ENCODE results near the gene AASDH.

The AASDH gene

DNA sequence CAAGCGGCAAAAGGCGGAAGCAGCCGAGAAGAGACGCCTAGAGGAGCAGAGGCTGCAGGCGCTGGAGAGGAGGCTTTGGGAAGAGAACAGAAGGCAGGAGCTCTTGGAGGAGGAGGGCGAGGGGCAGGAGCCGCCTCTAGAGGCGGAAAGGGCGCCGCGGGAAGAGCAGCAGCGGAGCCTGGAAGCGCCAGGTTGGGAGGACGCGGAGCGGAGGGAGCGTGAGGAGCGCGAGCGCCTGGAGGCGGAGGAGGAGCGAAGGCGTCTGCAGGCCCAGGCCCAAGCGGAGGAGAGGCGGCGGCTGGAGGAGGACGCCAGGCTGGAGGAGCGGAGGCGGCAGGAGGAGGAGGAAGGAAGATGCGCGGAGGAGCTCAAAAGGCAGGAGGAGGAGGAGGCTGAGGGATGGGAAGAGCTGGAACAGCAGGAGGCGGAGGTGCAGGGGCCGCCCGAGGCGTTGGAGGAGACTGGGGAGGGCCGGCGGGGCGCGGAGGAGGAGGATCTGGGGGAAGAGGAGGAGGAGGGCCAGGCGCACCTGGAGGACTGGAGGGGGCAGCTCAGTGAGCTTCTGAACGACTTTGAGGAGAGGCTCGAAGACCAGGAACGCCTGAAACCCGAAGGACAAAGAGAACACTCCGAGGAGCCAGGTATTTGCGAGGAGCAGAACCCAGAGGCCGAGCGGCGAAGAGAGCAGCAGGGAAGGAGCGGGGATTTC is 72.9 kb downstream of the AASDH start:
- no peak for DNase-seq

DNA sequence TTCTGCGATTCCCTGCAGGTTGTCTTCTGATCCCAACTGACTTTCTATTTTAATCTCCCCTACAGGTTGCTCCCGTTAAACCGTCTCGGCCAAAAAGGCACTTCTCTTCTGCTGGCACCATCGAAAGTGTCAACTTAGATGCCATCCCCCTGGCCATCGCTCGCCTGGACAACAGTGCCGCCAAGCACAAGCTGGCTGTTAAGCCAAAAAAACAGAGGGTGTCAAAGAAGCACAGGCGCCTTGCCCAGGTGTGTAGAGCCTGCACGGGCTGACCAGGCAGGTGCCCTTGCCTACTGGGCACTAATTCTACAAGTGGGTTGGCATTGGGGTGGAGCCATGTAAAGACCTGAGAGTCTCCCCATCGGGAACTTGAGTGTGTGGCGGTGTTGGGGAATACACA is 74.2 kb downstream of the AASDH start:
- no peak for DNase-seq

DNA sequence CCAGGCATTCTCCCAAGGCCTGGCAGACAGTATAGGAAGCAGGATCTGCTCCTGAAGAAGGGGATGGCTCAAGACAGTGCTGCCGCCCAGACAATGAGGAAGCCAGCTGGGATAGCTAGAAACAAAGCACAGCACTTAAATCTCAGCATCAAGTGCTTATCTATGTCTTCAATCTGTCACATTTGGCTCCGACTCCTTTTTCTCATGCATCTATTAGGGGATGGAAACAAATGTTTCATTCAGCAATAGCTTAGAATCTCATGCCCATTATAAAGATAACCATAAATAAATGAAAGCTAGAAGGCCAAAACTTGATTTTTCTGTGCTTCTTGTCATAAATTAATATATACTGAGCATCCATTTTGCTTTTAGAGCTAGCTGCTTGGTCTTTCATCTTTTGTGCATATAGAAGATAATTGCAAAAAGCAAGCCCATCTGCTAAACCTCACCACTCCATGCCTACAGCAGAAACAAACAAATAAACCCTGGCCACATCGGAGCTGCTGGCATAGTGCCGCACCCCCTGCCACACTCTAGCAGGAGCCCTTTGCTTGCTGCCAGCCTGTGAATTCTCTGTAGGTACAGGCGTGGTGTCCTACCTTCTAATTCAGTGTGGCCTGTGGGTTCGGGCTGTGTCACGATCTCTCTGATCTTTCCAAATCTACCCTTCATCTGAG is 75.9 kb downstream of the AASDH start:
- no peak for DNase-seq

DNA sequence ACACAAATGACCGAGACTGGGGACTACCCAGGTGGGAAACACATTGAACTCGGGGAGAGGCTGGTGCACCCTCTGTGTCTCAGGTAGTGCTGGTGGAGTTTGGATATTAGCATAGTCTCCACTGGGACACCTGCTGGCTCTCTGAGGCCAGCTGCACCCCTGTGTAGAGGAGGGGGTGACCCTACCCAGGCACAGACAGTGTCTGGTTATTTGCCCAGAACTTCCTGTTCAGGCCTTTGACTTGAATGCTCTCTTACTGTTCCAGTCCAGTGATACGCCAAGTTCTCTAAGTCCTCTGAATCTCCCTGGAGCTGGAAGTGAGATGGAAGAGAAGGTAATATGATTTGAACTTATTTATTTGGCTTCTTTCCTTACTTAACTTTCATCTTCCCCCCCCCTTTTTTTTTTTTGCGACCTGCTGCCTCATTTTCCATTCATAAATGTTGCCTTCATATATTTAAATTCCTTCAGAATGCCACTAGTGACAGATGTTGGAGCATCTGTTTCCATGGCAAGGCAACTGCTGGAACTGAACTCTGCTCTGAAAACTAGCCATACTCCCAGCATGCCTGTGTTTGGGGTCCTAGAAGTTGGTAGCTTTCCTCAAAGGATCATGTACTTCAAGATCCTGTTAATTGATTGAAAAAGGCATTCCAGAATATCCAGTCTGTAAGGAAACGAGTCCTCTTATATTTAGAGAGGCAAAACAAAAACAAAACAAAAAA is 76.7 kb downstream of the AASDH start:
- no peak for DNase-seq

DNA sequence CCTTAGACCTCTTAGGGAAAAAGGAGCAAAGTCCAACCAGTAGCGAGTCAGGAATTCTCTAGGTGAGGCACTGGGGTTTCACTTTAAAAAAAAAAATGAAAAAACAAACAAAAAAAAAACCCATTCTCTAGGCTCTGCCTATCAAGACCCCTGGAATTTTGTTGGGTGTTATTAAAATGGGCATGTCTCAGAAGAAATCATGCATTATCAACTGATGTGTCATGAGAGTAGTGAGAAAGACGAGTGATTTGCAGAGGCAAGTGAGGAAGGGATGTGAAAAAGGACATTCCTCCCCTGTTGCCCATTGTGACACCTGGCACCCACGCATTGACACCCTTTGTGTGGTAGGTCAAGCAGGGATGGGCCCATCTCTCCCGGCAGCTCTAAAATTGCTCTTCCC is 78.9 kb downstream of the AASDH start:
- DNase-seq, result no peak

DNA sequence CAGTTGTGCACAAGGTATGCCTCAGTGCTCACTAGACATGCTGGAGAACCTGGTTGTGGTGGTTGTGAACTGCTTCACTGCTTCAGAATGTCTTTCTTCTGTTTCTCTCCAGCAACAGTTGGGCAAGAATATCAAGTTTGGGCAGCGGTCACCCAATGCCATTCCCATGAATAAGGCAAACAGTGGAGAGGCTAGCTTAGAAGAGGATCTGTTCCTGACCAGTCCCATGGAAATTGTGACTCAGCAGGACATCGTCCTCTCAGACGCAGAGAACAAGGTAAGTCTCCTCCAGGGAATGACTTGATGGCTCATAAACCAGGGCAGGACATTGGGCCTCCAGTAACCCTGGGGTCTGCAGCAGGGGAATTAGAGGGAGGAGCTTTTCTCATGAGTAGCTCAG is 79.9 kb downstream of the AASDH start:
- no peak for DNase-seq

DNA sequence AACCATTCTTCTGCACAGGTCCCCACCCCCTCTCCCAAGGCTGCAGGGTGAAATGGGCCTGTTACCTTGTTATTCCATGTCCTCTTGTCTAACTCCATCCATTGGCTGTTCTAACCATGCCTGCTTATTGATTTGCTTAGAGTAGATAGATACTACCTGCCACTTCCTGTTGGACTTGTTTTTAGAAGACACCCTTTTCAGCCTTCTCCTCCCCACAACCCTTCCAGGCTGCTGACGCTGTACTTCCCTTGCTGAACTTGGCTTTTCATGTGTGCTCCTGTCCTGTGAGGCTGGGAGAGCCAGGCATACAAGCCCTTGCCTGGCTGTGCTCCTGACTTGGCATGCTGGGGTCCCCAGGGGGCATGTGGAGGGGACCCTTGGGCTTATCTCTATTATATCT is 81.9 kb downstream of the AASDH start:
- DNase-seq, result no peak

DNA sequence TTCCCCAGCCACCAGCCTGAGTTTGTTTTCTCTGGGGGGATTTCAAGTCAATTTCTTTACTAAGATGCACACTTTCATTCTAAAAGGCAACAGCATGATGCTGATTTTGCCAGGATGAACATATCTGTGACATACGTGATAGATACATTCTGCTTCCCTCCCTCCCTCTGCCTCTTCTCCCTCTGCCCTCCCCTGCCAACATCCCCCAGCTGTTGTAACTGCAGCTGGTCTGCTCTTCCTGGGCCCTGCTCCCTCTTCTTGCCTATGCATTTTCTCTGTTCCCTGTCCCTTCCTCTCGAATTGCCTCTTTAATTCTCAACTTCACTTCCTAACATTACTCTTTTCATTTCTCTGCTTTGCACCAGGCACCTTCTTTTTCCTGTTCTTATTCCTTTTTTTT is 83.4 kb downstream of the AASDH start:
- DNase-seq, result no peak

DNA sequence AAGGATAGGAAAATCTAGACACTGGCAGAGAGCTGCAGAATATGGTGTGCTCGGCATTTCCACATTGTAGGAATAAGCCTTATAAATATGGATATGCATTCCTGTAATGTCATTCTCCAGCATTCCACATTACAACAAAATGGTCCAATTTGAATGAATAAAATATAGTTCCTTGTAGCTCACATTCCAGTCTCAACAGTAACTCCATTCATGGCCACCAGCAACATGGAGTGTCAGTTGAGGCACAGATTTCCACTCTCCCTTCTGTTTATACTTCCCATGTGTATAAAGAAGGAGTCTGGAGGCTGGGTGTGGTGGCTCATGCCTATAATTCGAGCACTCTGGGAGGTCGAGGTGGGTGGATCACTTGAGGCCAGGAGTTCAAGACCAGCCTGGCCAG is 84.5 kb downstream of the AASDH start:
- no peak for DNase-seq

DNA sequence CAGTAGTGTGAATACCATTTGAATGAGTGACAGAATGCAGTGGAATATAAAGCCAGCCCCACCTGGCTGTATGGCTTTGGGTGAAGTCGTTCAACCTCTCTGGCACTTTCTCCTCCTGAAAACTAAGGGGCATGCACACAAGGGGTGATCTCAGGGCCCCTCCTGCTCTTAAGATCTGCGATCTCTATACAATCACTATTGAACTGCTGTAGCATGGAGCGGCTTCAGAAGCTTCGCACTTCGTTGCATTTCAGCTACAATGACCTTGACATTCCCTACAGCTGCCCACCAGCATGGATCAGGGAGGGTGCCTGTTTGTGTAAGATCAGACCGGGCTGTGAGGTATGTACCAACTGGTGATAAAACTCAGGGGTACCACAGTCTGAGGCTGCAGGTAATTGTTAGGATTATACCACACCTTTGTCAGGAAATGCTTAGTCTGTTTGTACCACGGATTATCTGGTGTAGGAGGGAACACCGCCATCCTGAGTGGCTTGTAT is 85.2 kb downstream of the AASDH start:
- DNase-seq, result no peak

DNA sequence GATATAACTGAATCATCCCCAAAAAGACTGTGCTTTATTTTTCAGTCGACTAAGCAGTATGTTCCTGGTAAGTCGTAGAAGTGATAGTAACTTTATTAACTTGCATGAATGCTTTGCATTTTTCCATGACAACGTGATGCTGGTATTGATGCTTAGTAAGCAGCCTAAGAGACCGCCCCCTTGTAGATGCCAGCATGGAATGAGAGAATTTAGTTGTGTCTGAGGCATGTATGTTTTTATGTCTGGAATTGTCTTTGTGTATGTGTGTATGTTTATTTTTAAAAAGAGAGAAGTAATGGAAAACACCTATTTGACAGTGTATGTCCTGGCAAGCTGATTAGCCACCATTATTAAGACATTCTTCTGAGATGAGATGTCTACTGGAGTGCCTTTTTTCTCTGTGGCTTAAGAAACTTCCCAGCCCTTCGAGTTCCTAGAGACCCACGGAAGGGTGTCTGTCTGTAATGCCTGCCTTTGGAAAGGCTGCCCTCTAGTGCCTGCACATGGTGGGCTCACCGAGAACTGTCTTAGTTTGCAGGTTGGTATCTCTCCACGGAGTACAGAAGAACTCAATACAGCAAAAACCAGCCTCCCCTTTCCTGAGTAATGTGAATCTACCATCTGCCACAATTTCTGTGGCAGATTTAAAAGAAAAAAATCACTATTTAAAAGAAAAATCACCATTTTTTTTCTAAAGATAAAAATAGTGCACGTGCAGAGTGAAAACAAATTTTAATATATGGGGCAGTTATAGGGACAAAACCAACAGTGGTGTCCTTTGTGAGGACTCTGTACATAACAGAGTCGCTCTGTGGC is 85.9 kb downstream of the AASDH start:
- peak; percentile 69 for DNase-seq

DNA sequence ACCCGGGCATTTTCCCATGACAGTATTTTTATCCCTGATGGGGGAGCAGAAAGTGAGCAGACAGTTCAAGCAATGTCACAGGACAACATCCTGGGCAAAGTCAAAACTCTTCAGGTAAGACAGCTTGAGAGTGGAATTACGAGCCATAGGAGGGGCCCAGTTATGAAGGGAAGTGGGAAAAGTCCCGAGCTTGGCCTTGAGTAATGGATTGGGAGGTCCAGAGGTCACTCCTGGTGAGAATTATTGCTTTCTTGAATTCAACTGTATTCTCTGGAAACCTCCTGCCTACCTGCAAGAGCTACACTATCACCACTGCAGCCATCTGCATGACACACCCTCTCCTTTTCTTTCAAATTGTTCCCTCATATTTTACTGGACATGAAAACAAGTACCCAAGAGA is 89.1 kb downstream of the AASDH start:
- no peak for DNase-seq

DNA sequence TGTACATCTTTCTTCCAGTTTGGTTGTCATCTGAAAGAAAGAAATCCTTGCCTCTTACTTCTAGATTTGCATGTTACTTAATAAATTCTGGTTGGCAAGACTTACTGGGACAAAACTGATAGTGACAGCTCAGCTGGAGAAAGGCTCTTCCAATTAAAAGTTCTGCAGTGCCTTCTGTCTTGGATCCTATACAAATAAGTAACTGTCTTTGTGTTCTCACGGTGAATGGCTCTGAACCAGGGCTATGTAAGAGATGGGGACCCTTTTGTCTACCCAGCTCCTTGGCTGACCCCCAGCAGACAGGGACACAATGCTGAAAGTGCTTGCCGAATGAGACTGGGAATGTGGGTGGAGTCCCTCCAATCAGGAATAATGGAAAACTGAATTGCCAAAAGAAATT is 89.5 kb downstream of the AASDH start:
- no peak for DNase-seq

DNA sequence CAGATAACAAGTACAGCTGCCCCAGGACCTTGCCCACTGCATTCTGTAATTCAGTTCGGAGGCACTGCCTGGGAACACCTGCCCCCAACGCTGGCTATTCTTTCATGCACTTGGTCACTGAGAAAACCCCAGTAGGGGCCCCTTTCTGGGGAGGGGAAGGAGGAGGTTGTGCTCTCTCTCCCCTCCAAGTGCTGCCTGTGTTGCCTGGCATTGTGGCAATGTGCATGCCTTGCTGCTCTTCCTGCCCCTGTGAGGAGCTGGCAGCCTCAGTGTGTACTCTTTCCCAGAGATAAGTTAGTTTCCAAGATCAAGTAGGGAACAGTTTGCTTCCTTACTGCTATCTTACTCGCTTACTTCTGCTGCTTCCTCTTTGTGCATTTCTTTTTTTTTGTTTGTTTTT is 90.8 kb downstream of the AASDH start:
- no peak for DNase-seq

DNA sequence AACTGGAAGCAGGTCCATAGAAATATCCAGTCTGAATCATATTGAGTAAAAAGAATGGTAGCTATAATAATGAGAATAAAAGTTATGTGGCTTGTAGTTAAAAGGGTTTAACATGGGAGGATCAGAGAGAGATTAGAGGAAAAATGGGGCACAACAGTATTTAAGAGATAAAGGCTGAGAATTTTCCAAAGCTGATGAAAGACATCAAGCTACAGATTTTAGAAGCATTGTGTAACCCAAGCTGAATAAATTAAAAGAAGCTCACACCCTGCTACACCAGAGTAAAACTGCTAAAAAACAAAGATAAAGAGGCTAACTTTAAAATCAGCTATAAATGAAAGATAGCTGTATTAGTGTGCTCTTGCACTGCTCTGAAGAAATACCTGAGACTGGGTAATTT is 94.2 kb downstream of the AASDH start:
- no peak for DNase-seq

DNA sequence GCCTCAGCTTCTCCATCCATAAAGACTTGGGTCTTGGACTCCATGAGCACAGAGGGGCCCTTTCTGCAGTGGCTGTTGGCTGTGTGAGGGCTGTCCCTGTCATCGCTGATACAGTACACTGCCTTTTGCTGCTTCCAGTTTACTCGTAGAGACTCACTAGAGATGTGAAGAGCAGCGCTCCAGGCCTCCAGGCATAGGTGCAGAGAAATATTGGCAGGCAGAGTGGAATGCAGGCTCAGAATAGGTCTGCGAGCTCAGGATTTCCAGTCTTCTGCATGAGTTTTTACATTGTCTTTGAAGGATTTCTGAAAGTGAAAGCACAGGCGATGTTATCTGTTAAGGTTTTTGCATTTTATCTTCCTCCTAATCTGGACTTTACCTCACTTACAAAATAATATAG is 97.4 kb downstream of the AASDH start:
- no peak for DNase-seq

DNA sequence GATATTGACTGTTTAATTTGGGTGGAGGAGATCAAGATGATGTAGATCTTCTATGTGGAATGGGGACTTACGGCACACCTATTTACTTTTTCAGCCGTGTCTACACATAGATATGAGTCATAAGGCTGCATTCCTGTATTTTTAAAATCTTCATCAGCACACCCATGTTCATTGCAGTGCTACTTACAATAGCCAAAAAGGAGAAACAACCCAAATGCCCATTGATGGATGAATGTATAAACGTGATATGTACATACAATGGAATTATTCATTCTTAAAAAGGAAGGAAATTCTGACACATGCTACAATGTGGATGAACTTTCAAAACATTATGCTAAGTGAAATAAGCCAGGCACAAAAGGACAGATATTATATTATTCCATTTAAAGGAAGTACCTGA is 98.6 kb downstream of the AASDH start:
- DNase-seq, result no peak
